Measurements from ENCODE around the gene ZNF385A. TPM values are rescaled to one million over a fixed set of nuclear protein-coding genes. Genes with fewer than 3 reads are reported as not detected.

ZNF385A gene
- total and polyA plus RNA-seq, 9 of the 15 experiments (the other 6 are each of a cell fraction or from before 2014, with no cell fraction given): 1.0 to 111 (median 7.7) TPM

GRCh38 chr12:54360717-54361456 lies 23.6 kb downstream of the ZNF385A start (continued):
- TF ChIP-seq HBP1 (CRISPR knock-in tag; IDR thresholded peaks at IDR 0.05): no peak
- TF ChIP-seq ATF7 (IDR thresholded peaks at IDR 0.05): 0 out of 2 replicates have a peak, but pooled peaks have one; percentile 10
- TF ChIP-seq, protein P1, sequence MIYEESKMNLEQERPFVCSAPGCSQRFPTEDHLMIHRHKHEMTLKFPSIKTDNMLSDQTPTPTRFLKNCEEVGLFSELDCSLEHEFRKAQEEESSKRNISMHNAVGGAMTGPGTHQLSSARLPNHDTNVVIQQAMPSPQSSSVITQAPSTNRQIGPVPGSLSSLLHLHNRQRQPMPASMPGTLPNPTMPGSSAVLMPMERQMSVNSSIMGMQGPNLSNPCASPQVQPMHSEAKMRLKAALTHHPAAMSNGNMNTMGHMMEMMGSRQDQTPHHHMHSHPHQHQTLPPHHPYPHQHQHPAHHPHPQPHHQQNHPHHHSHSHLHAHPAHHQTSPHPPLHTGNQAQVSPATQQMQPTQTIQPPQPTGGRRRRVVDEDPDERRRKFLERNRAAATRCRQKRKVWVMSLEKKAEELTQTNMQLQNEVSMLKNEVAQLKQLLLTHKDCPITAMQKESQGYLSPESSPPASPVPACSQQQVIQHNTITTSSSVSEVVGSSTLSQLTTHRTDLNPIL (CRISPR knock-in tag; IDR thresholded peaks at IDR 0.05): no peak
- TF ChIP-seq, protein P2, sequence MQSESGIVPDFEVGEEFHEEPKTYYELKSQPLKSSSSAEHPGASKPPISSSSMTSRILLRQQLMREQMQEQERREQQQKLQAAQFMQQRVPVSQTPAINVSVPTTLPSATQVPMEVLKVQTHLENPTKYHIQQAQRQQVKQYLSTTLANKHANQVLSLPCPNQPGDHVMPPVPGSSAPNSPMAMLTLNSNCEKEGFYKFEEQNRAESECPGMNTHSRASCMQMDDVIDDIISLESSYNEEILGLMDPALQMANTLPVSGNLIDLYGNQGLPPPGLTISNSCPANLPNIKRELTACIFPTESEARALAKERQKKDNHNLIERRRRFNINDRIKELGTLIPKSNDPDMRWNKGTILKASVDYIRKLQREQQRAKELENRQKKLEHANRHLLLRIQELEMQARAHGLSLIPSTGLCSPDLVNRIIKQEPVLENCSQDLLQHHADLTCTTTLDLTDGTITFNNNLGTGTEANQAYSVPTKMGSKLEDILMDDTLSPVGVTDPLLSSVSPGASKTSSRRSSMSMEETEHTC (IDR thresholded peaks at IDR 0.05): no peak
- TF ChIP-seq HEY1 (CRISPR knock-in tag; IDR thresholded peaks at IDR 0.05; ENCODE audit: borderline replicate concordance): no peak
- no peak for TF ChIP-seq ZBTB8A (IDR thresholded peaks at IDR 0.05; ENCODE audit: partially characterized antibody)
- no peak for TF ChIP-seq ZNF76 (CRISPR knock-in tag; IDR thresholded peaks at IDR 0.05; ENCODE audit: borderline replicate concordance)
- no peak for TF ChIP-seq RUNX1 (IDR thresholded peaks at IDR 0.05; ENCODE audit: low read depth)
- peak in 1 of 2 experiments; percentile 25 for TF ChIP-seq E2F6 (IDR thresholded peaks at IDR 0.05; ENCODE audit: borderline replicate concordance in 1 of 2, extremely low read depth in 1 of 2, insufficient read depth in 1 of 2, insufficient read length in 1 of 2, low read depth in 1 of 2, low read length in 1 of 2, poor library complexity in 1 of 2, severe bottlenecking in 1 of 2)
- TF ChIP-seq, protein P3, sequence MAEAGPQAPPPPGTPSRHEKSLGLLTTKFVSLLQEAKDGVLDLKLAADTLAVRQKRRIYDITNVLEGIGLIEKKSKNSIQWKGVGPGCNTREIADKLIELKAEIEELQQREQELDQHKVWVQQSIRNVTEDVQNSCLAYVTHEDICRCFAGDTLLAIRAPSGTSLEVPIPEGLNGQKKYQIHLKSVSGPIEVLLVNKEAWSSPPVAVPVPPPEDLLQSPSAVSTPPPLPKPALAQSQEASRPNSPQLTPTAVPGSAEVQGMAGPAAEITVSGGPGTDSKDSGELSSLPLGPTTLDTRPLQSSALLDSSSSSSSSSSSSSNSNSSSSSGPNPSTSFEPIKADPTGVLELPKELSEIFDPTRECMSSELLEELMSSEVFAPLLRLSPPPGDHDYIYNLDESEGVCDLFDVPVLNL (CRISPR knock-in tag; IDR thresholded peaks at IDR 0.05; ENCODE audit: low read depth): 0 out of 2 replicates have a peak, but pooled peaks have one; percentile 39
